ENCODE measurements around the gene NOL9.

DNA sequence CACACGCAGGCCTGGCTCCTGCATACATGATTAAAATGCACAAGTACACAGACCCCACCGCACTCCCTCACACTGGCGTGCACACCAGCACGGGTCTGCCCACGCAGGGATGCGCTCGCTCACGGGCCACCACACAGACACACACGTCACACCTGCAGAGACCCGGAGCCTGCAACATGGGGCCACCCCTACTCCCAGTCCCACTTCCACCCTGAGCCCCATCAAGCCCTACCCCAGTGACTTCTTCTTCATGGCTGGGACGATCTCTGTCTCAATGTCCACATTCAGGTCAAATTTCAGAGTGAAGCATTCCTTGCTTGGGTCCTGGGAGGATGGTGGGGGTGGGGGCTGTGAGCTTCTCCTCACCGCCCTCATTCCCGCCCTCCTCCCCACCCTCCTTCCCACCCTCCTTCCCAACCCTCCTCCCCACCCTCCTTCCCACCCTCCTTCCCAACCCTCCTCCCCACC lies 79.5 kb downstream of the NOL9 start:
- no peak for TF ChIP-seq CTCF (IDR thresholded peaks at IDR 0.05)
- TF ChIP-seq EZH2phosphoT487 (IDR thresholded peaks at IDR 0.05), result no peak

Measured in neural progenitor cell (in vitro differentiated cells).